HG02610 (cell line): Measurements from ENCODE around the gene LRRC10.

Experiments
- ATAC-seq: cut with Tn5 transposase; IDR thresholded peaks from one replicate; pipeline ENCODE4 v1.9.1; 2021; ENCODE audit warnings: mild to moderate bottlenecking, moderate library complexity; ENCODE audit not compliant: unreplicated experiment

The LRRC10 gene, protein sequence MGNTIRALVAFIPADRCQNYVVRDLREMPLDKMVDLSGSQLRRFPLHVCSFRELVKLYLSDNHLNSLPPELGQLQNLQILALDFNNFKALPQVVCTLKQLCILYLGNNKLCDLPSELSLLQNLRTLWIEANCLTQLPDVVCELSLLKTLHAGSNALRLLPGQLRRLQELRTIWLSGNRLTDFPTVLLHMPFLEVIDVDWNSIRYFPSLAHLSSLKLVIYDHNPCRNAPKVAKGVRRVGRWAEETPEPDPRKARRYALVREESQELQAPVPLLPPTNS

DNA sequence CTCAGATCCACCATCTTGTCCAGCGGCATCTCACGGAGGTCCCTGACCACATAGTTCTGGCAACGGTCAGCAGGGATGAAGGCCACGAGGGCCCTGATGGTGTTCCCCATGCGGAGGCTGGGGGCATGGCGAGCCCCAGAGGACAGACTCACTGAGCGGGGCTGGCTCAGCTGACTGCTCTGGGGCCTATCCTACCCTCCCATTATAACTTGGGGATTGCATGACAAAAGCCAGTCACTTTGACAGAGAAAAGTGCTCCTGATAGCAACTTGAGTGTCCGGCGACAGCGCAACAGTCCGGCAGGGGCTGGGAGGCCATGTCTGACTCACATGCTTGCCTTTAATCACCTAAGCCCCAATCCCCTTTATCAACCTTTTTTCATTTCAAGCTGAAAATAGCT is at the start of gene LRRC10:
Gene LRRC10, minus strand, starts transcription at position 179 of the 400 bp plus-strand sequence. Its CDS starts 69 bp downstream, at position 110.
- no peak for ATAC-seq

DNA sequence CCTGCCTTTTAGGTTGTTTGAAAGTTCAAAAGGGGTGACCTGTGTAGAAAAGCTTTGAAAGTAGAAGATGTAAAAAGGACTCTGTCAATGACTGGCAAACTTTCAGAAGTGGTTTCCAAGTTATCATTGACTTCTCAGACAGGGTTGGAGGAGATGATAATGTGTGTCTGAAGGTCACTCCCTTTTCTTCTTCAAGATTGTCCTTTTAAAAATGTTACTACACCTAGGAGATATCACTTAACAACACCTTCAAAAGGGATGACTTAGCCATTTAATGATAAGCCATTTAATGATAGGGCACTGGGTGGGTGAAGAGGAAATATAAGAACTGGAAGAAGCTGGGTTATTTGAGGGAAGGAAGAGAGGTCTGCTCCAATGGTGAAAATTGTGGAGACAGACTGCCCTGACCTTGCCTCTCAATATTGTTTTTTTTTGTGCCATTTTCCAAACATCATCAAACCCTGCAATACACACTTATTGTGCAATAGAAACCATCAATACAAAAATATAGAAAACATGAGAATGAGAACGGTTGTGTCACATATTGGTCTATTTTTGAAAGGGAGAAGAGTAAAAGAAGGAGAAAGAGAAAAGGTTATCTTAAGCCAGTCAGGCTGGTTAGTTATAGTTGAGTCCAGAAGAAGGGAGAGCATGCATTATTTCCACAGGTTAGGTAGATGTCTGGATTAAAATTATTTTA is 49.6 kb upstream of the LRRC10 start:
- ATAC-seq: no peak

DNA sequence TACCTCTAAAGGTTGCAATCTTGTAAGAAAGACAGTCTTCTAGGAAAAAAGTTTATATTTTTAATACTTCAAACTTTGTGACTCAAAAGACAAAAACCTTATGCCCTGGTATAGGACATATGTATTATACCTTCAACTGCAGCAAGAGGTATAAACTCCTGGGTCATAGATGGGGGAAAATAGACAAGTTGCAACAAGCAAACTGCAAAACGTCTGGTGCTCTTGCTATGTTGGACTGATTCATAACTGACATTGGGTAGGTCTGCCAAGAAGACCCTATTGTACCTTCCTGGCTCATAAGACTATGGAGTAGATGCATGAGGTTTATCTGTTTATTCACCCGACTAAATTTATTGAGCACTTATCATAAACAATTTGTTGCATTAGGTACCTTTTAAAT is 47.5 kb upstream of the LRRC10 start:
- ATAC-seq: no peak

DNA sequence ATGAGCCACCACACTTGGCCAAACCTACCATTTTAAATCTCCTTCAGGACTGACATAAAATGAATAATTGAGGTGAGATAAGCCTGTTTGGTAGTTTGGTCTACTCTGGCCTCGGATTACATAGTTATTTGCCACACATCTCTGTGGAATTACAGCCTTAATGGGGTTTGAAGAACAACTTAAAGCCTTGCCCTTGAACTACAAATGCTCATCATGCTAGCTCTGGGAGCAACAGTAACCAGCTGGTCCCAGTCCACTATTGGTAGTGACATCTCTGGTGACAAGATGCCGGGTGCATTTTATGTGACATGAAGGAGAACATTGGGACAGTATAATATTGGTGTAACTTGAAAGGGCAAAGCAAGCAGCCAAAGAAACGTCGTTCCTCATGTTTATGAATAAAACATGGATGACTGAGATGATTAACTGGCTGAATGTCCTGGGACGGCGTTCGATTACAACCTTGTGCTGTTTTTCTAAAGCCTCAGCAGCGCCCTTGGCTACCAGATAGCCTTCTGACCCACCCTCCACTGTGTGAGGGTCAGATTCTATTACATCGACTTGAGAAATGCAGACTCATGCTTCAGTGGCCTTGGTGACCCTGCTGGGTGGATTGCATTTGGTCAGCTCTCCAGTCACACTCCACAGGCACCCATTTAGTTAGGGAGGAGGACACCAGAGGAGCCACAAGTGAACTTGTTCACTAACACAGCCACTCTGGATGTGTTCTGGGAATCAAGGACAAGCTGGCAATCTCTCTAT is 46.9 kb upstream of the LRRC10 start:
- no peak for ATAC-seq

DNA sequence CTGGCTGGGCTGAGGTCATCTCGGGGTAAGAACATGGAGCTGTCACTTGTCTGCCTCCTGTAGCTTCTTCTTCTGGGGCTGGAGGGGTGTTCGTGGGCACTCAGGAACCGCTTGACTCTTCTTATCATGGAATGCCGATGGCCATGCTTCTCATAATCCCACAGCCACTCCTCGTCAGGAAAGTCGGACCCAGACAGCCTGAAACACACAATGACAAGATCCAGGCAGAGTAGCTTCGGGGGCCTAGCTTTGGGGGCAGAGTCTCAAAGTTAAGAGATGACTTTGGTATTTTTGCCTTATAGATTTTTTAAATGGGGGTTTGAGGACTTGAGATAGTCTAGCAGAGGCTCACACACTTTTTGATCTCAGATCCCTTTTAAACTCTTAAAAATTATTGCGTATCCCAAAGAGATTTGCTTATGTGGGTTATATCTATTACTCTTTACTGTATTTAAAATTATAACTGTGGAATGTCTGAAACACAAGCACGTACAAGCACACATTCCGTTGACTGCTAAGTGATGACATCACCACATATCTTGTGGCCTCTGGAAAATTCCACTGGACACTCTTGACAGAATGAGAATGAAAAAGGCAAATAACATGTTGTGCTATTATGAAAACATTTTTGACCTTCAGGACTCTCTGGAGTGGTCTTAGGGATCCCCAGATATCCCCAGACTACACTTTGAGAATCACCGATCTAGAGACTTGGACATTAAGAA is 45.1 kb upstream of the LRRC10 start:
- ATAC-seq: no peak

DNA sequence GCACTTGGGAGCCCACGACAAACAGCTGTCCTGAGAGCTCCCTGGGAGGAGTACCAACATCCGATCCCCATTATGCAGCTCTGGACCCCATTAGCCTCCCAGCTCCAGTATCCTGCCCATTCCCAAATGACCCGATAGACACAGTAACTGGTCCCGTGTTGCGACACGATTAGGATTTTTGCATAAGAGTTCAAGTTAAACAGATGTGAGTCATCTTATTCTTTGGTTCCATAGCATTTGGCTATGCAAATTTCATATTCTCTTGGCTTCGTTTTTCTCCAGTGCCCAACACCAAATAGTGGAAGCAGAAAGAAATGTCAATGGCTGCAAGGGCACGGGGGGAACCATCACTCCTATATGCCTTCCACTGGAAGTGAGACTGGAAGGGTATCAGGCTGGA is 43.0 kb upstream of the LRRC10 start:
- ATAC-seq: no peak

DNA sequence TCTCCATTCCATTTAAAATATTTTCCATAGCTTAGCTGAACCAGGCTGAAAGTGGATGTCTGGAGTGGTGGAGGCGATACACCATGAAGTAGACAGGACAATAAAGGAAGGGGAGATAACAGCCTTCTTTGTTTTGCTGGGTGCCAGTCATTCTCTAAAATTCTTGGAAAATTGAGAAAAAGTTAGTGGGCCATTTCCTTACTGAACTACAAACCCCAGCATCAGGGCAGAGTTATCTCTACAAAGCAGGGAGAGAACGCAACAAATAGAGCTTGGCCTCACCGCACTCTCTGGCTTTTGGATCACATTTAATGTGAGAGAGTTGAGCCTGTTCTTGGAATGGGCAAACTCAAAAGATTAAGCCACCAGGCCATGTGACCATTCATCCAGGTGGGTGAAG is 41.2 kb upstream of the LRRC10 start:
- ATAC-seq: no peak

DNA sequence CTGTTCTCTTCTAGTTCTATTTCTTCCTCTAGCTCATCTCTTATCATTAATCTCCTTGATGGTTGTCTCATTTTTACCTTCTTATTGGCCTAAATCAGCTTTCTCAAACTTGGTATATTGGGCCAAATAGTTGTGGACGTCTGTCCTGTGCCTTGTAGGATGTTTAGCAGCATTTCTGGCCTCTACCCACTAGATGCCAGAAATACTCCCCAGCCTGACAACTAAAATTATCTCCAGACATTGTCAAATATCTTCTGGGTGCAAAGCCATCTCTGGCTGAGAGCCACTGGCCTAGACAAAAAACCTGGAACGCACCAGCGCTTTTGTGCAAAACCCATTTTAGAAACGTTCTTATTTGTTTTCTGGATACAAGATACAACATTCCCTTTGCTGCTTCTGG is 38.8 kb upstream of the LRRC10 start:
- ATAC-seq: no peak

DNA sequence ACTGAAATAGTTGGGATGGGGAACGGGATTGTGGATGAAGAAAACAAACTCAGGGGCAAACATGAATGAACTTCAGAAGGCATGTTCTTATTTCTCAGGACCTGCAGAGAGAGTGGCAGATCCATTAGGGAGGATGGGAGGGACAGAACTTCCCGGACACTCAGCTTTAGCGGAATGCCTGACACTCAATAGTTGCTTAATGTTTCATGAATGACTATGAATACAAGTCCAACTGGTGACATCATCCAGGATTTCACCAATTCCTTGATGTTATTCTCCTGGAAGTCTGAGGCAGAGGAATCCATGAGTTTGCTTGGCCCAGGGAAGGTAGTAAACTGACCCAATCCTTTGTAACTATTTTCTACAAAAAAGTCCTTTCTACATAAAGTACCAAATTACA is 37.8 kb upstream of the LRRC10 start:
- no peak for ATAC-seq

DNA sequence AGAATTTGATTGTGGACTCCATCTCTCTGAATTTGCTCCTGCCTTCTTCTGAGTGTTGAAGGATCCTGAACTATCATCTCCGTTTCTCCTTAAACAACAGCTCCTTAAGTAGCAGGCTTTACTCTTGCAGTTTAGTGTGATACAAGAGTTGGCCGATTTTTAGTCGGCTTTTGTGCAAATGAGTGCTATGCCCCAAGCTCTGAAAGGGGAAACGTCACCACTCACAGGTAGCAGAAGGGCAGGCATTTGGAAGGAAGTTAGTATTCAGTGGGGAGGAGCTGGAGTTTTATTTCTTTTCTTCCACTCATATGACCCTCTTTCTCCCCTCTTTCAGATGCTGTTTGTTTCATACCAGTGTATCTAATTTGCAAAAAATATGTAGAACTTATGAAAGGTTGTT is 36.5 kb upstream of the LRRC10 start:
- no peak for ATAC-seq

DNA sequence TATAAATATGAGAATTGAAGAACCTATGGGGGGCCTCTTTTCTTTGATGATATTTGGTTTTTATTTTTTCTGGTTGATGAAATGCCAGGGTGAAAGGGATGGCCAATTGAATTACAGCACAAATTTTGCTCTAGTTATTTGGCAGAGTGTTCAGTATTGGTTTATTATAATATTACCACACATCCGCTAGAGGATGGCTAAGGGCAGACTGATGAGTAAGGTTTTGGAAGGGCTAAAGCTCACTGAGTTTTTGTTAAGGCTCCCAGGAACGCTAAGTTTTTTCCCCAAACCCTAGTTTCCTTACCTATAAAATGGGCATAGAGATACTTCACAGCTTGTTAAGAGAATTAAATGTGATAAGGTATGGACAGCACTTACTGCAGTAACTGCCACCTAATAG is 34.3 kb upstream of the LRRC10 start:
- ATAC-seq: no peak

DNA sequence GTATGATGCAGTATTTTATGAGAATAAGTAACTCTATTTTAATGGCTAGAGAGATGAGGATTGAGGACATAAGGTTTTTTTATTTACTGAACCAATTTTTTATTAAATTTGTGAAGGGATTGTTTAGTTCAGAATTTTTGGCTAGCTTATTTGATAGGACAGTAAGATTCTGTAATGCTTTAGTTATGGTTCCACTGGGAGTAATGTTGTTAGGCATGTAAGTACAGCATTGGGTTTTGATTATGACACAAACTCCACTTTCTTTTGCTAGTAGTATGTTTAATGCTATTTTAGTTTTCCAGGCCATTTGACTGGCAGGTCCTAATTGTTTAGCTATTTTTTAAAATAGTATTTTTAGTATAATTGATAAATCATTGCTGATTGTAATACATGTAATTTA is 33.8 kb upstream of the LRRC10 start:
- ATAC-seq: no peak

DNA sequence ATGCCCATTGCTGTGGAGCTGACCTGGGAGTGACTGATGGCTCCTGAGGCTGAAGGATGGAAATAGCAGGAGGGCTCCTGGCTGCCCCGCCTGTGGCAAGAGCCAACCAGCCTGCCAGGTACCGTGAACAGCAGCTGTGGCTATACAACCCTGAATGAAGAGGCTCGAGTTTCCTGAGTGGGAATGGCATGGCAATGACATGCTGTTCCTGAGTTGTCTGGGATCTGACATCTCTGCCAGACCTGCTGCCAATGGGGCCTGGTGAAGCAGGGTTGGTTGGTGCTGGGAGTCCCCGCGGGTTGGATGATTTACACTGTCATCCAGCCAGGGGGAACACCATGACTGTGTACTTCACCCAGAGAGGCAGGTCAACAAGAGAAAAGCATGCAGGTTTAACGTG is 31.8 kb upstream of the LRRC10 start:
- no peak for ATAC-seq

DNA sequence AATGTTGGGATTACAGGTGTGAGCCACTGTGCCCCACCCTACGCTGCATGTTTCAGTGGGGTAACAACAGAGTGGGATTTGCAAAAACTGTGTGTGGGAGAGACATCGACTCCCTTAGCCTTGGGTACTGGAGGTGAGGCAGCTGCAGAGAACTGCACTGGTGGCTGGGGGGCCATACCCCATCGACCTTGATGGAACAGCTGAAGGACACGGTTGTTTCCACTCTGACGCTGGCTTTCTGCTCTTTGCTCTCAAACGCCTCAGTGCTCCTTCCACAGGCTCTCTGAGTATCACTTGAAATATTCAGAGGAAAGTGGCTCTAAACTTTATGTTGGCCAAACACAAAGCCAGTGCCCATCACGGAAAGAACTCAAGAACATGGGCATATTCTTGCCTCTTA is 30.8 kb upstream of the LRRC10 start:
- ATAC-seq: no peak

DNA sequence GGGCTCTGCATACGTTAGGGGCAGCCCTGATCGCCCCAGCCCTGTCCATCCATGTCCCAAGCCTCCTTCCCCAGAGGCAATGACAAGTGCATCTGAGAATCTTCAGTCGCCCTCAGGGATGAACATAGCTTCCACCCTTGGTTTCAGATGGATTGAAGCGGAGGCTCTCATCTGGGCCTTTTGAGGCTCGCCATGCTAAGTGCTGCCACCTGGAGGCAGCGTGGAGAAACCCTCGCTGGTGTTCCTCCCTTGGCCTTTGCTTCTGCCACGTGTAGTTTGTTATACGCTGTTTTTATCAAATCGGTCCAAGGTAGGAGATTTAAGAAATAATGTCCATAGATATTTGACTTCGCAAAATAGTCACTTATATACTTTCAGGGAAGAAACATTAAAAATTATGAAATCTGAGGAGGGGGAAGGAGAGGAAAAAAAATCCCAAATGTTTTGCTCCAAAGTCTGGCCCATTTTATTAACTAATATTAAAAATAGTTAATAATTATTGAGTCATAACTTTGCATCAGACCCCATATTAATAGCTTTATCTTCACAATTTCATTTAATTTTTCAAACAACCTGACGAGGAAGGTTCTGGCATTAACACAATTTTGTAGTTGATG is 28.8 kb upstream of the LRRC10 start:
- ATAC-seq: peak; percentile 84

DNA sequence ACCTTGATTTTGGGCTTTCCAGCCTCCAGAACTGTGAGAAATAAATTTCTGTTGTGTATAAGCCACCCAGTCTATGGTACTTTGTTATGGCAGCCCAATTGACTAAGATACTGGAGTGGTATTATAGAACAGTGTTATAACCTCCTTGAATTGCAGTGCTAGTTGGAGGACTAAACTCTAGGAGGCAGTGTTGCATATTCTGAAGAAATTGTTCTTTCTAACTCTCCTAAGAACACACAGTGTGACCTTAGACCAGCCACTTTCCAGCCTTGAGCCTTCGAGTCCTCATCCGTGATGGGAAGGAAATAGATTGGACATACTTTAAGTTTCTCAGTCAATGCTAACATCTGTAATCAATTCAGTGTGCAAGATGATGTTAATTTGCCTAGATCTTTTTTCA is 22.4 kb upstream of the LRRC10 start:
- no peak for ATAC-seq

DNA sequence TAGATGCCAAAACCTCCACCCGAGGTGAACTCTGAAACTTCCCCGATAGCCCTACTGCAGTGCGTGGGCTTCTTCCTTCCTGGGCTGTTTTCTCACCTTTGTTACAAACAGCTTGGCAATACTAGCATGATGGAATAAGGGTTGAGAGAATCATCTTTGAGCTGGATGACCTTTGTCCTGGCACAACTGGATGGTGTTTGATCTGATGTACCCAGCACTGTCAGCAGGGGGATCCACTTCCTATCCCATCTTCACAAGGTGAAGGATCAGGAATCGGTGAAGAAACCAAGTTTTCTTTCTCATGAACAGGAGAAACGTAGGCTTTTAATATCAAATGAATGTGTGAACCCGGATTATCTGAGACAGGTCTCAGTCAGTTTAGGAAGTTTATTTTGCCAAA is 19.5 kb upstream of the LRRC10 start:
- no peak for ATAC-seq

DNA sequence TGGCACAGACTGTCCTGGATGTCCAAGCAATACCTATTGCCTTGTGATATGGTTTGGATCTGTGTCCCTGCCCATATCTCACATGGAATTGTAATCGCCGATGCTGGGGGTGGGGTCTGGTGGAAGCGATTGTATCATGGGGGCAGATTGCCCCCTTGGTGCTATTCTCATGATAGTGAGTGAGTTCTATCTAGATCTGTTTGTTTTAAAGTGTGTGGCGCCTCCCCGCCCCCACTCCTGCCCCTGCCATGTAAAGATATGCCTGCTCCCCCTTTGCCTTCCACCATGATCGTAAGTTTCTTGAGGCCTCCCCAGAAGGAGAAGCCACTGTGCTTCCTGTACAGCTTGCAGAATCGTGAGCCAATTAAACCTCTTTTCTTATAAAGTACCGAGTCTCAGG is 16.8 kb upstream of the LRRC10 start:
- no peak for ATAC-seq

DNA sequence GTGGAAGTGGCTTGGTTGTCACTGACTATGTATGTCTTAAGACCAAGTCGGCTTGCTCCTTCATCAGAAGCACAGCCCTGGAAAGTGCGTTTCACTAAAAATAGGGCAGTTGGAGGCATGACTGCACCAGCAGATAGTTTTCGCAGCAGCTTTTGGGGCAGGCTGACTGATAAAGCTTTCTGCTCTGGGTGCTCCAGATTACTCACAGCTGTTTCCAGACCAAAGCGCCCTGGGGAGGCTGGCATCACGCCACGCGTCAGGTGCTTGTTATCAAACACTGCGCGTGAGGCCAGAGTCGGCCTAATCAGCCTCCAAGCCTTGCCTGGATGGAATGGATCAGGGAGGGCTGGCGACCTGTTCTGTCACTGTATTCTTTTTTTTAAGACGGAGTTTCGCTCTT is 13.3 kb upstream of the LRRC10 start:
- no peak for ATAC-seq

DNA sequence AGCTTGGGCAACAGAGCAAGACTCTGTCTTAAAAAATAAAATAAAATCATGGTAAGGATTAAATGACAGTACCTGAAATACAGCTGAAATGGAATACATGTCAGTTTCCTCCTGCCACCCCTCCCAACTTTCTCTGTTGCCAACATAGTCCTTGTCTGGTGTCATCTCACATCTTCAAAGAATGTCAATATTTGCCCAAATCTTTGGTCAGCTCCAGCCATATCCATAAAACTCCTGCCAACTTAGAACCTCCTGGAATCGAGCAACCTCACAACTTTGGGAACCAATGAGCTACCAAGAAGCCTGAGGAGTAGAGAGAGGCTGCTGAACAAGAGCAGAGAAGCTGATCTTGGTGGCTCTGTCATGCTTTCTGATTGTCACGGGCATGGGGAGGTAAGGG is 10.8 kb upstream of the LRRC10 start:
- ATAC-seq: no peak

DNA sequence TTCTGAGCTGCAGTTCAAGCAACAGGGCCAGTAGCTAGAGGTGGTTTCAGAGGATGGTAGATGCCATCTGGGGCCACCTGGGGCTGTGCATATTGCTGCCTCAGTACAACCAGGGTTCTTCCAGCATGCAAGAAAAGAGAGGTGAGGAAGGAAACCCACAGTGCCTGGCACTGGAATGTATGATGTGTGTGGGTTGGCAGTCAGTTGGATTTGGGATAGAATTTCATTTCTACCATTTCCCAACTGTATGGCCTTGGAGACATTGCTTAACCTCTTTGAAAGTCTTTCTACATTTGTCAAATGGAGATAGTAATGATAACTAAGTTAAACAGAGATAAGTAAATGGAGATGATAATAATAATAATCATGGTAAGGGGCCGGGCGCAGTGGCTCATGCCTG is 10.2 kb upstream of the LRRC10 start:
- ATAC-seq: no peak
